SU-DHL-6 (cell line): ENCODE results near the gene STEAP4.

Experiments
- H2AFZ ChIP-seq: fragments of 200-600 bp; sonication (generic); 2 replicates; pipeline ENCODE4 v1.6.1; 2014; ENCODE audit warnings: low read depth, mild to moderate bottlenecking, moderate library complexity, mixed read lengths, antibody characterized with exemption, low read length; ENCODE audit not compliant: severe bottlenecking
- H3F3A ChIP-seq: fragments of 200-600 bp; shearing (Covaris generic); 2 replicates; pipeline ENCODE4 v1.6.0; 2016; ENCODE audit warnings: antibody characterized with exemption, mild to moderate bottlenecking; ENCODE audit not compliant: insufficient read depth
- H3K27ac ChIP-seq: fragments of 200-600 bp; sonication (generic); 2 replicates; pipeline ENCODE4 v1.5.1; 2016; ENCODE audit warnings: low read depth, mild to moderate bottlenecking, low read length, moderate library complexity, mixed read lengths
- H3K27me3 ChIP-seq: fragments of 200-600 bp; sonication (generic), shearing (Covaris generic); 2 replicates; pipeline ENCODE4 v1.6.0; 2014; ENCODE audit warnings: mild to moderate bottlenecking, low read length
- H3K36me3 ChIP-seq: fragments of 200-600 bp; sonication (generic); 2 replicates; pipeline ENCODE4 v1.6.1; 2014; ENCODE audit warnings: mild to moderate bottlenecking, low read length, mixed read lengths
- H3K4me2 ChIP-seq: fragments of 300-600, 200-600 bp; shearing (Covaris generic), sonication (generic); 2 replicates; pipeline ENCODE4 v1.6.0; 2014; ENCODE audit warnings: low read length, low read depth, mild to moderate bottlenecking; ENCODE audit not compliant: poor library complexity, severe bottlenecking
- H3K4me3 ChIP-seq: fragments of 200-600 bp; sonication (generic); 2 replicates; pipeline ENCODE4 v1.5.1; 2014; ENCODE audit warnings: antibody characterized with exemption, low read length, mild to moderate bottlenecking, mixed read lengths; ENCODE audit not compliant: insufficient read depth, poor library complexity, severe bottlenecking
- H3K79me2 ChIP-seq: fragments of 200-600 bp; sonication (generic); 2 replicates; pipeline ENCODE4 v1.6.1; 2014; ENCODE audit warnings: mild to moderate bottlenecking, low read length, moderate library complexity; ENCODE audit not compliant: insufficient read depth
- H3K9ac ChIP-seq: fragments of 200-600 bp; sonication (generic); 2 replicates; pipeline ENCODE4 v1.7.0; 2014; ENCODE audit warnings: mild to moderate bottlenecking, low read length
- H3K9me2 ChIP-seq: fragments of 200-600 bp; sonication (generic); replicated peaks from 2 replicates; pipeline ENCODE4 v1.6.1; 2014; ENCODE audit warnings: low read length; ENCODE audit not compliant: insufficient read depth
- H3K9me3 ChIP-seq: fragments of 200-600 bp; sonication (generic); 2 replicates; pipeline ENCODE4 v1.6.1; 2014; ENCODE audit warnings: low read length, mixed read lengths; ENCODE audit not compliant: insufficient read depth
- H4K20me1 ChIP-seq: fragments of 200-600 bp; sonication (generic); 2 replicates; pipeline ENCODE4 v1.6.1; 2014; ENCODE audit warnings: low read depth, mild to moderate bottlenecking, antibody characterized with exemption, low read length, moderate library complexity, mixed read lengths
- CTCF ChIP-seq: fragments of 200-600 bp; sonication (generic); IDR thresholded peaks from one replicate; pipeline ENCODE4 v1.5.1; 2017; ENCODE audit warnings: antibody characterized with exemption, mild to moderate bottlenecking, low read length, moderate library complexity; ENCODE audit not compliant: insufficient read depth, poor library complexity, severe bottlenecking
- EZH2phosphoT487 ChIP-seq: fragments of 200-600 bp; sonication (generic), shearing (Covaris generic); conservative IDR thresholded peaks from 2 replicates; pipeline ENCODE4 v1.6.1; 2018; ENCODE audit warnings: mild to moderate bottlenecking, antibody characterized with exemption, low read length, moderate library complexity, mixed read lengths

The STEAP4 gene

GRCh38 chr7:88338503-88338902, 31.8 kb upstream of the STEAP4 start:
- no peak overlapping the region for H2AFZ ChIP-seq
- no peak overlapping the region for H3K27ac ChIP-seq
- H3K79me2 ChIP-seq, result no peaks in the 10 kb centered on the region
- H3K9me2 ChIP-seq, result no peaks in the 10 kb centered on the region
- no peak overlapping the region for H3K4me3 ChIP-seq
- no peaks in the 10 kb centered on the region for H4K20me1 ChIP-seq
- H3K36me3 ChIP-seq, result no peaks in the 10 kb centered on the region
- no peak for TF ChIP-seq EZH2phosphoT487
- TF ChIP-seq CTCF, result no peak
- H3F3A ChIP-seq, result no peaks in the 10 kb centered on the region
- no peak overlapping the region for H3K9ac ChIP-seq
- no peaks in the 10 kb centered on the region for H3K9me3 ChIP-seq
- no peaks in the 10 kb centered on the region for H3K27me3 ChIP-seq
- no peak overlapping the region for H3K4me2 ChIP-seq

GRCh38 chr7:88337572-88337971, 30.9 kb upstream of the STEAP4 start:
- Histone ChIP-seq H3K9me3 (no peaks in the 10 kb centered on the region), H3K27ac (no peak overlapping the region), H3K4me2 (no peak overlapping the region), H4K20me1 (no peaks in the 10 kb centered on the region), H2AFZ (no peak overlapping the region), H3K4me3 (no peak overlapping the region), H3K9me2 (no peaks in the 10 kb centered on the region), H3K36me3 (no peaks in the 10 kb centered on the region), H3F3A (no peaks in the 10 kb centered on the region), H3K79me2 (no peaks in the 10 kb centered on the region), H3K9ac (no peak overlapping the region), H3K27me3 (no peaks in the 10 kb centered on the region)
- TF ChIP-seq CTCF (no peak), EZH2phosphoT487 (no peak)

- no peaks in the 10 kb centered on the region for H3K79me2 ChIP-seq
- no peak overlapping the region for H3K9ac ChIP-seq
- no peaks in the 10 kb centered on the region for H3K9me2 ChIP-seq
- no peaks in the 10 kb centered on the region for H3K36me3 ChIP-seq
- no peak overlapping the region for H3K27ac ChIP-seq
- H3F3A ChIP-seq, result no peaks in the 10 kb centered on the region
- H4K20me1 ChIP-seq, result no peaks in the 10 kb centered on the region
- H2AFZ ChIP-seq, result no peak overlapping the region
- no peaks in the 10 kb centered on the region for H3K9me3 ChIP-seq
- TF ChIP-seq CTCF (no peak), EZH2phosphoT487 (no peak)
- no peaks in the 10 kb centered on the region for H3K27me3 ChIP-seq
- no peak overlapping the region for H3K4me2 ChIP-seq
- no peak overlapping the region for H3K4me3 ChIP-seq
Observed at GRCh38 chr7:88331322-88331721, 24.6 kb upstream of the STEAP4 start.
